Stimulated activated CD4-positive, alpha-beta T cell treated with anti-CD3 and anti-CD28 coated beads, Interleukin-12 subunit alpha, Interleukin-12 subunit beta, amount 100 ng/mL, for 4 hours (primary cell): ENCODE data around the gene PRKAG2.
"Not testable (repeated sequence)": the region's sequence is repeated elsewhere in the genome, so short reads cannot be mapped to it uniquely, and the experiment has no call there.

Source experiments
- DNase-seq: peaks from one replicate; pipeline ENCODE4 v3.0.0-alpha.2; 2020

PRKAG2 gene

GRCh38 chr7:151761957-151762356, 115.0 kb downstream of the PRKAG2 start:
- DNase-seq: no peak

GRCh38 chr7:151761231-151761630, 115.7 kb downstream of the PRKAG2 start:
- DNase-seq: no peak

GRCh38 chr7:151759591-151760042, 117.3 kb downstream of the PRKAG2 start:
- DNase-seq: peak; percentile 44

GRCh38 chr7:151758622-151759540, 118.0 kb downstream of the PRKAG2 start:
- DNase-seq: no peak

- DNase-seq: no peak
These were observed 119.6 kb downstream of the PRKAG2 start for GRCh38 chr7:151757274-151757673.

GRCh38 chr7:151756866-151757265, 120.0 kb downstream of the PRKAG2 start:
- DNase-seq: no peak

GRCh38 chr7:151756076-151756731, 120.7 kb downstream of the PRKAG2 start:
- peak; percentile 49 for DNase-seq

- no peak for DNase-seq
These were observed 121.6 kb downstream of the PRKAG2 start for GRCh38 chr7:151755131-151755801.

GRCh38 chr7:151754688-151755130, 122.2 kb downstream of the PRKAG2 start:
- DNase-seq: no peak

- no peak for DNase-seq
These were observed 122.7 kb downstream of the PRKAG2 start for GRCh38 chr7:151754142-151754590.

- DNase-seq: no peak
These were observed 123.9 kb downstream of the PRKAG2 start for GRCh38 chr7:151752816-151753595.

GRCh38 chr7:151752037-151752436, 124.9 kb downstream of the PRKAG2 start:
- DNase-seq: no peak

- DNase-seq: no peak
These were observed 128.2 kb downstream of the PRKAG2 start for GRCh38 chr7:151748733-151749132.

GRCh38 chr7:151748021-151748420, 128.9 kb downstream of the PRKAG2 start:
- not testable (repeated sequence) for DNase-seq

GRCh38 chr7:151745706-151746105, 131.2 kb downstream of the PRKAG2 start:
- no peak for DNase-seq

GRCh38 chr7:151744656-151745638, 132.0 kb downstream of the PRKAG2 start:
- DNase-seq: no peak

- no peak for DNase-seq
These were observed 132.8 kb downstream of the PRKAG2 start for GRCh38 chr7:151744051-151744580.

GRCh38 chr7:151743481-151743983, 133.4 kb downstream of the PRKAG2 start:
- DNase-seq: no peak

GRCh38 chr7:151742713-151743480, 134.0 kb downstream of the PRKAG2 start:
- DNase-seq: no peak

GRCh38 chr7:151741585-151741984, 135.3 kb downstream of the PRKAG2 start:
- DNase-seq: no peak
